HEK293T (cell line): Measurements from ENCODE around the gene TRHDE.

Experiments used
- CTCF ChIA-PET: fragments of 350-600 bp; formaldehyde crosslinking; extraction: SDS; loops from one replicate; lab custom pipeline; 2021; ENCODE audit warnings: antibody characterized with exemption, inconsistent platforms; lab: Yijun Ruan, JAX
- POLR2A ChIA-PET: fragments of 350-600 bp; formaldehyde crosslinking; extraction: SDS; loops from one replicate; lab custom pipeline; 2020; ENCODE audit warnings: antibody characterized with exemption, inconsistent platforms; lab: Yijun Ruan, JAX
- DNase-seq: peaks from one replicate; pipeline ENCODE4 v3.0.0; 2012; ENCODE audit warnings: mixed read lengths; ENCODE audit errors: extremely low spot score
- ARNT ChIP-seq: fragments of 450-650 bp; IDR thresholded peaks from 2 replicates; pipeline ENCODE4 v1.6.1; 2017; ENCODE audit warnings: mild to moderate bottlenecking
- BHLHE40 ChIP-seq: fragments of 450-650 bp; IDR thresholded peaks from 2 replicates; pipeline ENCODE4 v1.6.1; 2016; ENCODE audit warnings: mild to moderate bottlenecking, moderate library complexity, borderline replicate concordance
- CTBP1 ChIP-seq: fragments of 450-650 bp; IDR thresholded peaks from 2 replicates; pipeline ENCODE4 v1.6.1; 2016; ENCODE audit warnings: borderline replicate concordance
- ELF4 ChIP-seq: fragments of 450-650 bp; IDR thresholded peaks from 2 replicates; pipeline ENCODE4 v1.6.1; 2017; ENCODE audit warnings: antibody characterized with exemption
- FOXA1 ChIP-seq: fragments of 450-650 bp; IDR thresholded peaks from 2 replicates; pipeline ENCODE4 v1.6.1; 2016; ENCODE audit warnings: mild to moderate bottlenecking
- FOXK2 ChIP-seq: fragments of 450-650 bp; IDR thresholded peaks from 2 replicates; pipeline ENCODE4 v1.6.1; 2016; ENCODE audit warnings: mild to moderate bottlenecking
- FOXM1 ChIP-seq: fragments of 450-650 bp; IDR thresholded peaks from 2 replicates; pipeline ENCODE4 v1.6.1; 2017; ENCODE audit warnings: mild to moderate bottlenecking, borderline replicate concordance
- HDGF ChIP-seq: fragments of 450-650 bp; IDR thresholded peaks from 2 replicates; pipeline ENCODE4 v1.6.1; 2017; ENCODE audit warnings: antibody characterized with exemption, borderline replicate concordance
- L3MBTL2 ChIP-seq: fragments of 450-650 bp; conservative IDR thresholded peaks from 2 replicates; pipeline ENCODE4 v1.6.1; 2016; ENCODE audit warnings: mild to moderate bottlenecking
- LEF1 ChIP-seq: fragments of 450-650 bp; IDR thresholded peaks from 2 replicates; pipeline ENCODE4 v1.6.1; 2017; ENCODE audit warnings: mild to moderate bottlenecking, borderline replicate concordance
- NFRKB ChIP-seq: fragments of 450-650 bp; IDR thresholded peaks from 2 replicates; pipeline ENCODE4 v1.6.1; 2016; ENCODE audit warnings: mild to moderate bottlenecking, moderate library complexity
- SP1 ChIP-seq: fragments of 450-650 bp; IDR thresholded peaks from 2 replicates; pipeline ENCODE4 v1.6.1; 2017
- SUZ12 ChIP-seq: fragments of 450-650 bp; IDR thresholded peaks from 2 replicates; pipeline ENCODE4 v1.6.1; 2016; ENCODE audit warnings: mild to moderate bottlenecking
- TARDBP ChIP-seq: fragments of 450-650 bp; IDR thresholded peaks from 2 replicates; pipeline ENCODE4 v1.6.1; 2016
- ZNF384 ChIP-seq: fragments of 450-650 bp; IDR thresholded peaks from 2 replicates; pipeline ENCODE4 v1.6.1; 2016
- TF ChIP-seq, protein P1 (sequence below): fragments of 450-650 bp; IDR thresholded peaks from 2 replicates; pipeline ENCODE4 v1.6.1; 2016

The TRHDE gene

DNA sequence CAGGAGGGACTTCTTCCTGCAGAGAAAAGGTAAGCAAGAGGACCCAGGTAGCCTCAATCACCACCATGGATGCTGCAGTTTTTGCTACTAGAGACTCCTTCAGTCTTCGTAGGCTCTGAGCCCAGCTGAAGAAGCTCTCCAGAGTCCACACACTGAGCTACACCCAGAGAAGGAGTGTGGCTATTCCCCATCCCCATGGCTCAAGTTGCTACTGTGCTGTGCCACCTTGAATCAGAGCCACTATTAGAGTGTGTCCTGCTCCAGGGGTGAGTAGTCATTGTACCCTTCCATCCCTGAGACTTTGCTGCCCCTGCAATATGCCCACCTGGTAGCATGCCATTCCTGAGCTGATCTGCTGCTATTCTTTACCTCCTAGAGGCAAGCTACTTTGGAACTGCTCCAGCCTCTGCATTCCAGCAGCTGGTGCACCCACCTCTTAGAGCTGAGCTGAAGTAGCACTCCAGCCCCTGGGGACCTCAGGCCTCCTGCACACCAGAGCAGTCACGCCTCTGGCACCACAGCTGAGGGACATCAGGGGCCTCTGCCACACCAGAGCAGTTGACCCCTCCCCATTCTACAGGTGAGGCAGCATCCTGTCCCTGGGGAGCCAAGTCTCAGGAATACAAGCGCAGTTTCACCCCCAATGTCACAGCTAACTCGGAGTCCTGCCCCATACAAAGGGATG is 213.0 kb downstream of the TRHDE start:
- no peak for TF ChIP-seq ZNF384
- no peak for TF ChIP-seq FOXM1
- no peak for TF ChIP-seq ELF4
- POLR2A ChIA-PET: no interaction called here
- CTCF ChIA-PET: no interaction called here
- DNase-seq: no peak

DNA sequence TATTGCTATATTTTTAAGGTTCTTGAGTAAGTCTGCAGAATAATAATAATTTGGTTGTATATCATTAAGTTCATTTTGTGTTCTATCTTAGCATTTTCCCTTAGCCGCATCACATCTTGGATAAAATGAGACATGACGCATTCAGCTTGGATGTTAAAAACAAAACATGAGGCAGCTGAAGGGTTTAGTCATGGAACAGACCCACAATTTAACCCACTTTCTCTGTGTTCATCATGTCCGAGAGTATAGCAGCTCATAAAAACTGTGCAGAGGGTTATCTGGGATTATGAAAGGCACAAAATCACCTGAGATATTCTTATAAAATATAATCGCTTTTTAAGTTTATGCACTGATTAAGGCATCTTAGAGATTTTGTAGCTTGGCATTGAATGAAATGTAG is 219.3 kb downstream of the TRHDE start:
- DNase-seq: no peak
- ChIA-PET POLR2A (no interaction called here), CTCF (no interaction called here)
- TF ChIP-seq ELF4: no peak
- TF ChIP-seq NFRKB: no peak
- no peak for TF ChIP-seq HDGF
- no peak for TF ChIP-seq ARNT

DNA sequence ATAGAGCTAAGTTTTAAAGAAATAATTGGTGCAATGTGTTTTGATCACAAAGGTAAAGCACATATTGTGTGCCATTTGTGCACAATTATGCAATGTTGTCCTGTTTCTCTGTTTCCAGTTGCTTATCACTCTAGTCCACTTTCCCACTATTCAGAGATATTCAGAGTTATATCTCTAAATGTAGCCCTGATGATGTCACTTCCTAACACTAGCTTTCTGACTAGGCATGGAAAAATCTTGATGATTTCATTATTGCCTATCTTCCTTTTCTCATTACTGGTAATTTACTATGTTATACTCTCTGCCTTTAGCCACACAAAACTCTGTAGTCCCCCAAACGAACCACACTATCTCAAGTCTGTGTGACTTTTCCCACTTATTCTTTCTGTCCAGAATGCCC is 221.2 kb downstream of the TRHDE start:
- TF ChIP-seq ELF4: no peak
- TF ChIP-seq FOXM1: no peak
- TF ChIP-seq FOXK2: no peak
- TF ChIP-seq, protein P1, sequence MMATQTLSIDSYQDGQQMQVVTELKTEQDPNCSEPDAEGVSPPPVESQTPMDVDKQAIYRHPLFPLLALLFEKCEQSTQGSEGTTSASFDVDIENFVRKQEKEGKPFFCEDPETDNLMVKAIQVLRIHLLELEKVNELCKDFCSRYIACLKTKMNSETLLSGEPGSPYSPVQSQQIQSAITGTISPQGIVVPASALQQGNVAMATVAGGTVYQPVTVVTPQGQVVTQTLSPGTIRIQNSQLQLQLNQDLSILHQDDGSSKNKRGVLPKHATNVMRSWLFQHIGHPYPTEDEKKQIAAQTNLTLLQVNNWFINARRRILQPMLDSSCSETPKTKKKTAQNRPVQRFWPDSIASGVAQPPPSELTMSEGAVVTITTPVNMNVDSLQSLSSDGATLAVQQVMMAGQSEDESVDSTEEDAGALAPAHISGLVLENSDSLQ: no peak
- no peak for TF ChIP-seq SUZ12
- no peak for TF ChIP-seq CTBP1
- no peak for TF ChIP-seq L3MBTL2
- TF ChIP-seq SP1: no peak
- no peak for TF ChIP-seq BHLHE40
- no peak for TF ChIP-seq LEF1
- TF ChIP-seq ARNT: no peak
- no peak for TF ChIP-seq FOXA1
- no peak for TF ChIP-seq TARDBP
- no peak for DNase-seq
- ChIA-PET POLR2A (no interaction called here), CTCF (no interaction called here)

DNA sequence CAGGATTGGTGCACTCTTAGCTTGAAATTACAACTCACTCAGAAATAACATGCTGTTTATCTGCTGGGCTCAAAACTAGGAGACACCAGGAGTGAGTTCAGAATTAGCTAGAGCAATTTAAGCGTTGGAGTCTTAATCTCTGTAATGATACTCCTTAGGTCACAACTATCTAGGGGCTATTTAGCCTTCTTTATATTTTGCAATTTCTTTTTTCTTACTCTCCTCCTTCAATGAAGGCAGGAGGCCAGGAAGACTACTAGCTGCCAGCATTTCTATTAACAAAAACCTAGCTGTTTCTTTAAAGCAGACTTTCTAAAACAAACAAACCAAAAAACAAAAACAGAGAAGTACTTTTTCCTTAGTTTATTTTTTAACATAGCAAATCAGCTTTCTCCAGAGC is 226.2 kb downstream of the TRHDE start:
- TF ChIP-seq LEF1 (no peak), ARNT (no peak), SP1 (no peak), TARDBP (no peak), ELF4 (no peak), SUZ12 (no peak), FOXK2 (no peak), FOXA1 (no peak)
- TF ChIP-seq, protein P1: no peak
- POLR2A ChIA-PET: no interaction called here
- CTCF ChIA-PET: no interaction called here
- DNase-seq: no peak

DNA sequence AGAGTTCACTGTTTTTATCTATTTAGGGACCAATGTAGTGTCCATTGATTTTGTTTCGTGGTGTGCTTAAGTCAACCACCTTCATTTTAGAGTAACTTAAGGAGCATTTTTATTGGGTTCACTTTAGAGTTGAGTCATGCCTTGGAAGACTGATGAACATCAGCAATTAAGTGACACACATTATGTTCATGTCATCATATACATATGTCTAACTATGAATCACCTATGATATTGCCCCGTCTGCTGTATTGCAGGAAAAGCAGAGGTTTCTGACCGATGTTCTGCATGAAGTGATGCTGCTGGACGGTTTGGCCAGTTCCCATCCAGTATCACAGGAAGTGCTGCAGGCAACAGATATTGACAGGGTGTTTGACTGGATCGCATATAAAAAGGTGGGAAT is 227.1 kb downstream of the TRHDE start:
- ChIA-PET POLR2A (no interaction called here), CTCF (no interaction called here)
- TF ChIP-seq FOXM1: no peak
- TF ChIP-seq, protein P1: no peak
- TF ChIP-seq SP1: no peak
- TF ChIP-seq NFRKB: no peak
- TF ChIP-seq ARNT: no peak
- no peak for TF ChIP-seq ELF4
- TF ChIP-seq LEF1: no peak
- no peak for TF ChIP-seq FOXA1
- no peak for TF ChIP-seq SUZ12
- TF ChIP-seq TARDBP: no peak
- no peak for TF ChIP-seq CTBP1
- no peak for TF ChIP-seq HDGF
- no peak for TF ChIP-seq FOXK2
- no peak for TF ChIP-seq ZNF384
- TF ChIP-seq L3MBTL2: no peak
- no peak for TF ChIP-seq BHLHE40
- DNase-seq: no peak

DNA sequence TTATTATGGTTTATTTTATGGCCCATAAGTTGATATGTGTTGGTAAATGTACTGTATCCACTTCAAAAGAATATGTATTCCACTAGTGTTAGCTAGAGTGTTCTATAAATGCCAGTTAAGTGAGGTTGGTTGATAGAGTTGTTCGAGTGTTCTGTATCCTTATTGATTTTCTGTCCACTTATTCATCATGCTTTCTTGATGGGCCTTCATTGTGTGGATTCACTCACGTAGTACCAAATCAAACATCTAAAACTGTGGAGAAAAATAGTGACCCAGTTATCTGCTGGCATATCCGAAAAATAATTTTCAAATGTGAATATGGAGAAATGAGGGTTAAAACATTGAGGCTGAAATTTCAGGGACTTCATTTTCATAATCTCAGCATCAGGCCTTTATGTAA is 230.4 kb downstream of the TRHDE start:
- TF ChIP-seq FOXM1: no peak
- TF ChIP-seq ELF4: no peak
- TF ChIP-seq HDGF: no peak
- TF ChIP-seq, protein P1: no peak
- no peak for TF ChIP-seq NFRKB
- TF ChIP-seq L3MBTL2: no peak
- TF ChIP-seq BHLHE40: no peak
- TF ChIP-seq ZNF384: no peak
- TF ChIP-seq SP1: no peak
- TF ChIP-seq CTBP1: no peak
- no peak for TF ChIP-seq FOXK2
- no peak for TF ChIP-seq ARNT
- TF ChIP-seq LEF1: no peak
- TF ChIP-seq TARDBP: no peak
- TF ChIP-seq FOXA1: no peak
- no peak for TF ChIP-seq SUZ12
- DNase-seq: no peak
- CTCF ChIA-PET: no interaction called here
- POLR2A ChIA-PET: no interaction called here
